ENCODE data around the gene ACACA.

Gene ACACA

DNA sequence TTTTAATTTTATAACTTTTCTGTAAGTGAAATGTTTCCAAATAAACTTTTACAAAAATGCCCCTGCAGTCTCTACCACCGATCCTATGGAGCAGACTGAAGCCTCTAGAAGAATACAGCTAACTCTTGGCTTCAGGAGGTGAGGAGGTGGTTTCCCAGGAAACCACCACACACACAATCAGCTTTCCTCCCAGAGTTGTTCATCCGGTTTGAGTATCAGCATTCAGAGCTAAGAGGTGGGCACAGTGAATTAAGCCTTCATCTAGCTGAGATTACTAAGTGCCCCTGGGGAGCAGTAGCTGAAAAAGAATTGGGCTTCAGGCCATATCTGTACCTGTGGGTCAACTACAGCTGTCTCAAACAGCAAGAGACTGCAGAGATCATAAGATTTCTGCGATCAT, 318.2 kb downstream of the ACACA start (continued):
- TF ChIP-seq, protein P1, sequence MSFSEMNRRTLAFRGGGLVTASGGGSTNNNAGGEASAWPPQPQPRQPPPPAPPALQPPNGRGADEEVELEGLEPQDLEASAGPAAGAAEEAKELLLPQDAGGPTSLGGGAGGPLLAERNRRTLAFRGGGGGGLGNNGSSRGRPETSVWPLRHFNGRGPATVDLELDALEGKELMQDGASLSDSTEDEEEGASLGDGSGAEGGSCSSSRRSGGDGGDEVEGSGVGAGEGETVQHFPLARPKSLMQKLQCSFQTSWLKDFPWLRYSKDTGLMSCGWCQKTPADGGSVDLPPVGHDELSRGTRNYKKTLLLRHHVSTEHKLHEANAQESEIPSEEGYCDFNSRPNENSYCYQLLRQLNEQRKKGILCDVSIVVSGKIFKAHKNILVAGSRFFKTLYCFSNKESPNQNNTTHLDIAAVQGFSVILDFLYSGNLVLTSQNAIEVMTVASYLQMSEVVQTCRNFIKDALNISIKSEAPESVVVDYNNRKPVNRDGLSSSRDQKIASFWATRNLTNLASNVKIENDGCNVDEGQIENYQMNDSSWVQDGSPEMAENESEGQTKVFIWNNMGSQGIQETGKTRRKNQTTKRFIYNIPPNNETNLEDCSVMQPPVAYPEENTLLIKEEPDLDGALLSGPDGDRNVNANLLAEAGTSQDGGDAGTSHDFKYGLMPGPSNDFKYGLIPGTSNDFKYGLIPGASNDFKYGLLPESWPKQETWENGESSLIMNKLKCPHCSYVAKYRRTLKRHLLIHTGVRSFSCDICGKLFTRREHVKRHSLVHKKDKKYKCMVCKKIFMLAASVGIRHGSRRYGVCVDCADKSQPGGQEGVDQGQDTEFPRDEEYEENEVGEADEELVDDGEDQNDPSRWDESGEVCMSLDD (tag by site-specific recombination; IDR thresholded peaks at IDR 0.05) = no peak
- no peak for TF ChIP-seq OSR2 (tag by site-specific recombination; IDR thresholded peaks at IDR 0.05)
- TF ChIP-seq ZNF624 (tag by site-specific recombination; IDR thresholded peaks at IDR 0.05) = no peak
- TF ChIP-seq ZNF214 (tag by site-specific recombination; IDR thresholded peaks at IDR 0.05; ENCODE audit: borderline replicate concordance) = no peak
- TF ChIP-seq KLF10 (tag by site-specific recombination; IDR thresholded peaks at IDR 0.05) = no peak
- TF ChIP-seq HOXA7 (CRISPR knock-in tag; IDR thresholded peaks at IDR 0.05; ENCODE audit: borderline replicate concordance) = no peak
- TF ChIP-seq ZNF610 (tag by site-specific recombination; IDR thresholded peaks at IDR 0.05; ENCODE audit: borderline replicate concordance) = no peak

DNA sequence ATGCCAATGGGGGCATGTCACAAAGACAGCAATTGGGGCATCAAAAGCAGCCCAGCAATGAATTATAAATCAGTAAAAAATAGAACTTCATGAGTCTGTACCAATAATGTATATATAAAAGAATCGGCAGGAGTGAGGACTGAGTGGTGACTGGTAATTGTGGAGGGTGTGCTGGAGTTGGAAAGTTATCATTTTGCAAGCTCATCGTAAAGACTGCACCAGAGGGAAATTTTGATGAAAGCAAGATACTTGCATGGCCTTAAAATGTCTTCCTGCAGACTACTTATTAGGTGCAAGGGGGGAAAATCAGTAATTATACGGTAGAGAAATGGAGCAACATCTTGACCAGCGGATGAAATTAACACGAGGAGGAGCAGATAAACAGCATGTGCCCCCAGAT, 319.0 kb downstream of the ACACA start:
- H3K36me3 ChIP-seq (ENCODE audit: control insufficient read depth in 2 of 2, insufficient read depth in 1 of 2, low read length in 2 of 2) = peaks cover 0 to 48% of the 10 kb centered on the region in 2 experiments

More for the DNA sequence above, 319.0 kb downstream of the ACACA start:
- ChIA-PET CTCF (interaction anchor here (0.7 kb wide), 1 partner anchor 365 kb away, joined by 3 read pairs; no protein-coding TSS in a partner anchor), POLR2A (no interaction called here)
- H3K4me1 ChIP-seq (ENCODE audit: control insufficient read depth, insufficient read depth, low read length) = no peaks in the 10 kb centered on the region
- no peak overlapping the region for H3K27ac ChIP-seq (ENCODE audit: extremely low read depth, low read depth, low read length)
- TF ChIP-seq ZEB2 (tag by site-specific recombination; IDR thresholded peaks at IDR 0.05) (no peak), KLF1 (tag by site-specific recombination; IDR thresholded peaks at IDR 0.05) (no peak), ZNF529 (tag by site-specific recombination; IDR thresholded peaks at IDR 0.05; ENCODE audit: insufficient replicate concordance) (no peak), MEIS1 (CRISPR knock-in tag; IDR thresholded peaks at IDR 0.05; ENCODE audit: borderline replicate concordance) (no peak), ZNF670 (tag by site-specific recombination; IDR thresholded peaks at IDR 0.05; ENCODE audit: low read depth) (no peak), GFI1B (tag by site-specific recombination; IDR thresholded peaks at IDR 0.05) (no peak), ZNF549 (tag by site-specific recombination; IDR thresholded peaks at IDR 0.05) (no peak), ZNF24 (tag by site-specific recombination; IDR thresholded peaks at IDR 0.05) (no peak), GLI2 (tag by site-specific recombination; IDR thresholded peaks at IDR 0.05; ENCODE audit: borderline replicate concordance, low read depth) (no peak), ZNF140 (tag by site-specific recombination; IDR thresholded peaks at IDR 0.05) (no peak), GLIS1 (tag by site-specific recombination; IDR thresholded peaks at IDR 0.05) (no peak), ZFP37 (tag by site-specific recombination; IDR thresholded peaks at IDR 0.05) (no peak), ZNF2 (tag by site-specific recombination; IDR thresholded peaks at IDR 0.05) (no peak)
- TF ChIP-seq, protein P2, sequence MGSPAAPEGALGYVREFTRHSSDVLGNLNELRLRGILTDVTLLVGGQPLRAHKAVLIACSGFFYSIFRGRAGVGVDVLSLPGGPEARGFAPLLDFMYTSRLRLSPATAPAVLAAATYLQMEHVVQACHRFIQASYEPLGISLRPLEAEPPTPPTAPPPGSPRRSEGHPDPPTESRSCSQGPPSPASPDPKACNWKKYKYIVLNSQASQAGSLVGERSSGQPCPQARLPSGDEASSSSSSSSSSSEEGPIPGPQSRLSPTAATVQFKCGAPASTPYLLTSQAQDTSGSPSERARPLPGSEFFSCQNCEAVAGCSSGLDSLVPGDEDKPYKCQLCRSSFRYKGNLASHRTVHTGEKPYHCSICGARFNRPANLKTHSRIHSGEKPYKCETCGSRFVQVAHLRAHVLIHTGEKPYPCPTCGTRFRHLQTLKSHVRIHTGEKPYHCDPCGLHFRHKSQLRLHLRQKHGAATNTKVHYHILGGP (tag by site-specific recombination; IDR thresholded peaks at IDR 0.05) = no peak
- TF ChIP-seq, protein P3, sequence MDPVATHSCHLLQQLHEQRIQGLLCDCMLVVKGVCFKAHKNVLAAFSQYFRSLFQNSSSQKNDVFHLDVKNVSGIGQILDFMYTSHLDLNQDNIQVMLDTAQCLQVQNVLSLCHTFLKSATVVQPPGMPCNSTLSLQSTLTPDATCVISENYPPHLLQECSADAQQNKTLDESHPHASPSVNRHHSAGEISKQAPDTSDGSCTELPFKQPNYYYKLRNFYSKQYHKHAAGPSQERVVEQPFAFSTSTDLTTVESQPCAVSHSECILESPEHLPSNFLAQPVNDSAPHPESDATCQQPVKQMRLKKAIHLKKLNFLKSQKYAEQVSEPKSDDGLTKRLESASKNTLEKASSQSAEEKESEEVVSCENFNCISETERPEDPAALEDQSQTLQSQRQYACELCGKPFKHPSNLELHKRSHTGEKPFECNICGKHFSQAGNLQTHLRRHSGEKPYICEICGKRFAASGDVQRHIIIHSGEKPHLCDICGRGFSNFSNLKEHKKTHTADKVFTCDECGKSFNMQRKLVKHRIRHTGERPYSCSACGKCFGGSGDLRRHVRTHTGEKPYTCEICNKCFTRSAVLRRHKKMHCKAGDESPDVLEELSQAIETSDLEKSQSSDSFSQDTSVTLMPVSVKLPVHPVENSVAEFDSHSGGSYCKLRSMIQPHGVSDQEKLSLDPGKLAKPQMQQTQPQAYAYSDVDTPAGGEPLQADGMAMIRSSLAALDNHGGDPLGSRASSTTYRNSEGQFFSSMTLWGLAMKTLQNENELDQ (tag by site-specific recombination; IDR thresholded peaks at IDR 0.05; ENCODE audit: low read depth) = no peak
- TF ChIP-seq, protein P4, sequence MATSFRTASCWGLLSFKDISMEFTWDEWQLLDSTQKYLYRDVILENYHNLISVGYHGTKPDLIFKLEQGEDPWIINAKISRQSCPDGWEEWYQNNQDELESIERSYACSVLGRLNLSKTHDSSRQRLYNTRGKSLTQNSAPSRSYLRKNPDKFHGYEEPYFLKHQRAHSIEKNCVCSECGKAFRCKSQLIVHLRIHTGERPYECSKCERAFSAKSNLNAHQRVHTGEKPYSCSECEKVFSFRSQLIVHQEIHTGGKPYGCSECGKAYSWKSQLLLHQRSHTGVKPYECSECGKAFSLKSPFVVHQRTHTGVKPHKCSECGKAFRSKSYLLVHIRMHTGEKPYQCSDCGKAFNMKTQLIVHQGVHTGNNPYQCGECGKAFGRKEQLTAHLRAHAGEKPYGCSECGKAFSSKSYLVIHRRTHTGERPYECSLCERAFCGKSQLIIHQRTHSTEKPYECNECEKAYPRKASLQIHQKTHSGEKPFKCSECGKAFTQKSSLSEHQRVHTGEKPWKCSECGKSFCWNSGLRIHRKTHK (tag by site-specific recombination; IDR thresholded peaks at IDR 0.05) = no peak
- TF ChIP-seq, protein P5, sequence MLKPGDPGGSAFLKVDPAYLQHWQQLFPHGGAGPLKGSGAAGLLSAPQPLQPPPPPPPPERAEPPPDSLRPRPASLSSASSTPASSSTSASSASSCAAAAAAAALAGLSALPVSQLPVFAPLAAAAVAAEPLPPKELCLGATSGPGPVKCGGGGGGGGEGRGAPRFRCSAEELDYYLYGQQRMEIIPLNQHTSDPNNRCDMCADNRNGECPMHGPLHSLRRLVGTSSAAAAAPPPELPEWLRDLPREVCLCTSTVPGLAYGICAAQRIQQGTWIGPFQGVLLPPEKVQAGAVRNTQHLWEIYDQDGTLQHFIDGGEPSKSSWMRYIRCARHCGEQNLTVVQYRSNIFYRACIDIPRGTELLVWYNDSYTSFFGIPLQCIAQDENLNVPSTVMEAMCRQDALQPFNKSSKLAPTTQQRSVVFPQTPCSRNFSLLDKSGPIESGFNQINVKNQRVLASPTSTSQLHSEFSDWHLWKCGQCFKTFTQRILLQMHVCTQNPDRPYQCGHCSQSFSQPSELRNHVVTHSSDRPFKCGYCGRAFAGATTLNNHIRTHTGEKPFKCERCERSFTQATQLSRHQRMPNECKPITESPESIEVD (tag by site-specific recombination; IDR thresholded peaks at IDR 0.05) = no peak
- TF ChIP-seq, protein P6, sequence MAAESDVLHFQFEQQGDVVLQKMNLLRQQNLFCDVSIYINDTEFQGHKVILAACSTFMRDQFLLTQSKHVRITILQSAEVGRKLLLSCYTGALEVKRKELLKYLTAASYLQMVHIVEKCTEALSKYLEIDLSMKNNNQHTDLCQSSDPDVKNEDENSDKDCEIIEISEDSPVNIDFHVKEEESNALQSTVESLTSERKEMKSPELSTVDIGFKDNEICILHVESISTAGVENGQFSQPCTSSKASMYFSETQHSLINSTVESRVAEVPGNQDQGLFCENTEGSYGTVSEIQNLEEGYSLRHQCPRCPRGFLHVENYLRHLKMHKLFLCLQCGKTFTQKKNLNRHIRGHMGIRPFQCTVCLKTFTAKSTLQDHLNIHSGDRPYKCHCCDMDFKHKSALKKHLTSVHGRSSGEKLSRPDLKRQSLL (tag by site-specific recombination; IDR thresholded peaks at IDR 0.05) = no peak
- TF ChIP-seq, protein P7, sequence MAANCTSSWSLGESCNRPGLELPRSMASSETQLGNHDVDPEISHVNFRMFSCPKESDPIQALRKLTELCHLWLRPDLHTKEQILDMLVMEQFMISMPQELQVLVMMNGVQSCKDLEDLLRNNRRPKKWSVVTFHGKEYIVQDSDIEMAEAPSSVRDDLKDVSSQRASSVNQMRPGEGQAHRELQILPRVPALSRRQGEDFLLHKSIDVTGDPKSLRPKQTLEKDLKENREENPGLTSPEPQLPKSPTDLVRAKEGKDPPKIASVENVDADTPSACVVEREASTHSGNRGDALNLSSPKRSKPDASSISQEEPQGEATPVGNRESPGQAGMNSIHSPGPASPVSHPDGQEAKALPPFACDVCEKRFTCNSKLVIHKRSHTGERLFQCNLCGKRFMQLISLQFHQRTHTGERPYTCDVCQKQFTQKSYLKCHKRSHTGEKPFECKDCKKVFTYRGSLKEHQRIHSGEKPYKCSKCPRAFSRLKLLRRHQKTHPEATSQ (tag by site-specific recombination; IDR thresholded peaks at IDR 0.05) = no peak
- H3K4me3 ChIP-seq (ENCODE audit: low read depth, low read length) = no peak overlapping the region
- H3K9me3 ChIP-seq (ENCODE audit: control insufficient read depth, insufficient read depth, low read depth, low read length) = no peaks in the 10 kb centered on the region

All from HEK293 (cell line).